GM10266 (cell line): ENCODE data around the gene CYTH1.
"Not testable (repeated sequence)": the region's sequence is repeated elsewhere in the genome, so short reads cannot be mapped to it uniquely, and the experiment has no call there.

Experiments used
- DNase-seq: peaks from one replicate; pipeline ENCODE4 v3.0.0; 2012; ENCODE audit errors: extremely low spot score
- CTCF ChIP-seq: IDR thresholded peaks from 2 replicates; pipeline ENCODE4 v1.5.1; 2012; ENCODE audit warnings: mild to moderate bottlenecking, low read depth; ENCODE audit not compliant: control insufficient read depth, insufficient read depth; ENCODE audit errors: missing control alignments

Gene CYTH1

GRCh38 chr17:78763561-78763960, 18.5 kb downstream of the CYTH1 start:
- DNase-seq: no peak
- TF ChIP-seq CTCF: no peak

- no peak for TF ChIP-seq CTCF
- DNase-seq: no peak
Measured at GRCh38 chr17:78761789-78762406, 20.2 kb downstream of the CYTH1 start.

GRCh38 chr17:78759969-78760352, 22.1 kb downstream of the CYTH1 start:
- no peak for DNase-seq
- no peak for TF ChIP-seq CTCF

GRCh38 chr17:78759203-78759968, 22.7 kb downstream of the CYTH1 start:
- no peak for DNase-seq
- no peak for TF ChIP-seq CTCF

- TF ChIP-seq CTCF: no peak
- no peak for DNase-seq
Measured at GRCh38 chr17:78753316-78754250, 28.5 kb downstream of the CYTH1 start.

- no peak for TF ChIP-seq CTCF
- no peak for DNase-seq
Measured at GRCh38 chr17:78751447-78752161, 30.5 kb downstream of the CYTH1 start.

- not testable (repeated sequence) for DNase-seq
Measured at GRCh38 chr17:78751000-78751399, 31.1 kb downstream of the CYTH1 start.
